Choroid plexus epithelial cell (primary cell): ENCODE results near the gene USP9Y.

Source experiments
- DNase-seq: peaks from one replicate; pipeline ENCODE4 v3.0.0-alpha.2; 2010; ENCODE audit warnings: low read depth
- H3K4me3 ChIP-seq: 2 replicates; pipeline ENCODE4 v1.5.1; 2011; ENCODE audit warnings: low read depth, mild to moderate bottlenecking, control low read depth, low read length, moderate library complexity
- TF ChIP-seq, protein P1 (sequence below): conservative IDR thresholded peaks from 2 replicates; pipeline ENCODE4 v1.5.1; 2011; ENCODE audit warnings: low read depth, mild to moderate bottlenecking, control low read depth, inconsistent platforms, low read length, moderate library complexity

USP9Y gene

DNA sequence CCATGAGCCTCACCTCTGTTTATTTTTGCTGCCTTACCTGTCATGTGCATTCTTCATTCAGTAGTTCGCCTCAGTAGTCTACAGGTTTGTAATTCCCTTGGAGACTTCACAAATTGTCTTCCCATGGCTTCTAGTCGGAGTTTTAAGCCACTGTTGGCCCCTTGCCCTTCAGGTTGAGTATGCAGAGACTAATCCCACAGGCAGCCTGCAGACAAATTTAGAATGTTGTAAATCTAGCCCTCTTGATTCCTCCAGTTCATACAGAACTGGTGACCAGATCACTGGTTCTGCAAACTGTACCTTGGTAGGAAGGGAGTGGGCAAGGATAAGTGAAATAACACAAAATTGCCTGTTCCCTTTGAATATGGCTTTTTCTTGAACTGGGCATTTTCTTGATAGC is 33.0 kb downstream of the USP9Y start:
- no peak overlapping the region for H3K4me3 ChIP-seq
- TF ChIP-seq, protein P1, sequence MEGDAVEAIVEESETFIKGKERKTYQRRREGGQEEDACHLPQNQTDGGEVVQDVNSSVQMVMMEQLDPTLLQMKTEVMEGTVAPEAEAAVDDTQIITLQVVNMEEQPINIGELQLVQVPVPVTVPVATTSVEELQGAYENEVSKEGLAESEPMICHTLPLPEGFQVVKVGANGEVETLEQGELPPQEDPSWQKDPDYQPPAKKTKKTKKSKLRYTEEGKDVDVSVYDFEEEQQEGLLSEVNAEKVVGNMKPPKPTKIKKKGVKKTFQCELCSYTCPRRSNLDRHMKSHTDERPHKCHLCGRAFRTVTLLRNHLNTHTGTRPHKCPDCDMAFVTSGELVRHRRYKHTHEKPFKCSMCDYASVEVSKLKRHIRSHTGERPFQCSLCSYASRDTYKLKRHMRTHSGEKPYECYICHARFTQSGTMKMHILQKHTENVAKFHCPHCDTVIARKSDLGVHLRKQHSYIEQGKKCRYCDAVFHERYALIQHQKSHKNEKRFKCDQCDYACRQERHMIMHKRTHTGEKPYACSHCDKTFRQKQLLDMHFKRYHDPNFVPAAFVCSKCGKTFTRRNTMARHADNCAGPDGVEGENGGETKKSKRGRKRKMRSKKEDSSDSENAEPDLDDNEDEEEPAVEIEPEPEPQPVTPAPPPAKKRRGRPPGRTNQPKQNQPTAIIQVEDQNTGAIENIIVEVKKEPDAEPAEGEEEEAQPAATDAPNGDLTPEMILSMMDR, result no peak
- DNase-seq, result no peak

DNA sequence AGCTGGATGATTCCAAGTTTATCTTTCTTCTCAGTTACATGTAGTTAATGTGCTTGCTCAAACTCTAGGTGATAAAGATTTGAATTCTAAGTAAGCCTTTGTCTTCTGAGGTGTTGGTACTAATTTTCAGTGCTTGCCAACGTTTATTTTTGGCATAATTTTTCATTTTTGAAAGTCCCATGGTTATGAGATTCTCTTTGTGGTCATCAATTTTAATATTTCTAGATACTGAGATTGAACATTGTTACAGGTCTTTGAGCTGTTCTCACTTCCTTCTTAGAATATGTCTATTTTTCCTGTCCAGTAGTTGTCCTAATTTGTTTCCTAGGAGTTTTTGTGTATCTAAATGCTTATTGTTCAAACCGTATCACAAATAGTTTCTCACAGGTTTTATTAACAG is 40.4 kb downstream of the USP9Y start:
- TF ChIP-seq, protein P1, result no peak
- H3K4me3 ChIP-seq, result no peak overlapping the region
- no peak for DNase-seq

DNA sequence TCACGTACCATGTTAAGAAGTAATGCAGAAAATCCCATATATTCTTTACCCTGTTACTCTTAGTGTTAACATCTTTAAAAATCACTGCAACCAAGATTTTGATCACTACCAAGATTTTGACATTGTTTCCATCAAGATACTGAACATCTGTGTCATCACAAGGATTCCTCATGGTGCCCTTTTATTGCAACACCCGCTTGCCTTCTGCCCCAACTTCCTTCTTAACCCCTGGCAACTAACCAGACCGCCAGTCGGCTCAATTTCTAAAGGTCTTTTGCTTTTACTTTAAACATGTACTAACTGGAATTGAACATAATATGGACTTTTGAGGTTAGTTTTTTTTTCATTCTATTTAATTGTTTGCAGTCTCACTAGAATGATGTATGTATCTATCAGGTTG is 41.7 kb downstream of the USP9Y start:
- TF ChIP-seq, protein P1, result no peak
- DNase-seq, result peak; percentile 48
- H3K4me3 ChIP-seq, result no peak overlapping the region

DNA sequence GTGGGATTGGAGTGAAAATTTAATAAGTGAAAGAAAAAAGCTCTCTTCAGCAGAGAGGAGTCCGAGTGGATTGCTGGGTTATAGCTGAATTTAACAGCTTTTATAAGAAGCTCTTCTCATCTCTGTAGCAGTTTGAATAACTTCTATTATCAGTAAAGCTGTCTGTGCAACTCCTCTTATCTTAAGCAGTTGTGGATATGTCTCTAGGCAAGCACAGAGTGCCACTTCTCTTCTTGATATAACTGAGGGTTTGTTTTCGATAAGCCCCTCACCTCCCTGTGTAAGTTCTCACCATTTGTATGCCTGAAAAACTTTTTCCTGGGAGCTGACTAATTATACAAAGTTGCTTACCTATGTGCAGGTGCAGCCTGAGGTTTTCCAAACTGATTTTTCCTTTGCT is 43.1 kb downstream of the USP9Y start:
- TF ChIP-seq, protein P1, result no peak
- no peak for DNase-seq
- no peak overlapping the region for H3K4me3 ChIP-seq

DNA sequence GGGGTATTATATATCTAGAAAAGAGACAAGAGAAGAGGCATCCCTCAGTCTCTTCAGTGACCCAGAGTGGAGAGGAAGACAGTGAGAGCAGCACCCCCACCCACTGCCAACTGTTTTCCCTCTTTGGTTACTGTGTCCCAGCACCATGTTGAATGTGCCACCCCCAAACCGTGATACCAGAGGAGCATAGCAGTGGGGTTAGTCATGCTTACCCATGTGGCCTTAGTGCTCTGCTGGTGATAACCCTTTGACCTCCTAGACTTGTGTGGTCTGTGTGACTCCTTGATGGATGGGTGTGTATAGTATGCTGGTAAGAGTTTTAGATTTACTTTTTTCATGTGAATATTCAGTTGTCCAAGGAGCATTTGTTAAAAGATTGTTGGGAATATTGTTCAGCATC is 48.3 kb downstream of the USP9Y start:
- TF ChIP-seq, protein P1, result no peak
- H3K4me3 ChIP-seq, result no peak overlapping the region
- no peak for DNase-seq

DNA sequence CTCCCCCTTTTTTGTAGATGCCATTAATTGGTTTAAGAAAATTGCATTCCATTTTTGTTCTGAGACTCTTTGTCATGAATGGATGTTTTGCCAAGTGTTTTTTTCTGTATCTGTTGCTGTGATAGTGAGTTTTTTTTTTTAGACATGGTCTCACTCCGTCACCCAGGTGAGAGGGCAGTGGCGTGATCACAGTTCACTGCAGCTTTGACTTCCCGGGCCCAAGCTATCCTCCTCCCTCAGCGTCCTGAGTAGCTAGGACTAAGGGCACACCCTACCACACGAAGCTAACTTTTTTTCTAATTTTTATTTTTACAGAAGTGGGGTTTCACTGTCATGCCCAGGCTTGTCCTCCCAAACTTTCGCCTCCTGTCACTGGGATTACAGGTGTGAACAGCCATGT is 51.8 kb downstream of the USP9Y start:
- no peak for DNase-seq

DNA sequence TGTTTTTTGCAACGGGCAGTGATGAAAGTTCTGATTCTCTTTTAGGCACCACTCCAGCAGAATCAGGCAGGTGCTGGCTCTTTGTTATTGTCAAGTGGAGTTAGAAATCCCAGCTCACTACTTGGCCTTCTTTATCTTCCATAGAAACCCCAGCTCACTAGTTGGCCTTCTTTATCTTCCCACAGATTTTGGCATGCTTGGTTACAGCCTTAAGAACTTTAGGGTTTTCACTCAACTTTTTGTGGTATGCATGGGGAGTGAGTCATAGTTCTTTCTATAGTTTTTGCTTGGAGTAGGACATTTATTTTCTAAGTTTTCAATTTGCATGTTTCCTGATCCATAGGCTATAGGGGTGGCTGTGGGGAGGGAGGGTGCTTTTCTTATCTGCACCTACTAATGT is 55.0 kb downstream of the USP9Y start:
- H3K4me3 ChIP-seq, result no peak overlapping the region
- peak; percentile 73 for DNase-seq
- TF ChIP-seq, protein P1, result no peak

More for the DNA sequence above, 51.8 kb downstream of the USP9Y start:
- TF ChIP-seq, protein P1, result no peak
- no peak overlapping the region for H3K4me3 ChIP-seq
